GM23338 (cell line): ENCODE results near the gene ATP2B1. TPM values are rescaled to one million over a fixed set of nuclear protein-coding genes. Genes with fewer than 3 reads are reported as not detected.

Source experiments
- ATAC-seq: fragments of 200-7000 bp; cut with Tn5 transposase; 3 replicates; pipeline ENCODE4 v1.9.1; 2020
- DNase-seq: peaks from one replicate; pipeline ENCODE4 v3.0.0-alpha.2; 2015; ENCODE audit warnings: low spot score
- H2AFZ ChIP-seq: fragments of 200-600 bp; sonication (generic); 2 replicates; pipeline ENCODE4 v1.8.0; 2016; ENCODE audit warnings: antibody characterized with exemption, mild to moderate bottlenecking, moderate library complexity
- H3F3A ChIP-seq: fragments of 200-600 bp; sonication (generic); replicated peaks from 2 replicates; pipeline ENCODE4 v1.8.0; 2017; ENCODE audit warnings: antibody characterized with exemption, mixed run types, low read depth
- H3K27ac ChIP-seq: fragments of 200-600 bp; sonication (generic); 2 replicates; pipeline ENCODE4 v1.6.1; 2016; ENCODE audit warnings: low read depth
- H3K27me3 ChIP-seq: fragments of 200-600 bp; sonication (generic); 2 replicates; pipeline ENCODE4 v1.8.0; 2016; ENCODE audit warnings: mild to moderate bottlenecking, mixed run types, moderate library complexity; ENCODE audit not compliant: insufficient read depth
- H3K36me3 ChIP-seq: fragments of 200-600 bp; sonication (generic); 2 replicates; pipeline ENCODE4 v1.8.0; 2016; ENCODE audit warnings: mild to moderate bottlenecking; ENCODE audit not compliant: insufficient read depth
- H3K4me1 ChIP-seq: fragments of 200-600 bp; sonication (generic); 2 replicates; pipeline ENCODE4 v1.8.0; 2016; ENCODE audit warnings: mild to moderate bottlenecking, moderate library complexity; ENCODE audit not compliant: insufficient read depth
- H3K4me2 ChIP-seq: fragments of 200-600 bp; sonication (generic); 2 replicates; pipeline ENCODE4 v1.7.1; 2017; ENCODE audit warnings: mixed run types
- H3K4me3 ChIP-seq: fragments of 200-600 bp; sonication (generic); 2 replicates; pipeline ENCODE4 v1.6.1; 2016; ENCODE audit warnings: mixed run types
- H3K79me2 ChIP-seq: fragments of 200-600 bp; sonication (generic); replicated peaks from 2 replicates; pipeline ENCODE4 v1.8.0; 2017; ENCODE audit warnings: mild to moderate bottlenecking; ENCODE audit not compliant: insufficient read depth
- H3K9me2 ChIP-seq: fragments of 200-600 bp; sonication (generic); 2 replicates; pipeline ENCODE4 v1.8.0; 2017; ENCODE audit not compliant: insufficient read depth
- H4K20me1 ChIP-seq: fragments of 200-600 bp; sonication (generic); replicated peaks from 2 replicates; pipeline ENCODE4 v1.8.0; 2017; ENCODE audit warnings: mild to moderate bottlenecking; ENCODE audit not compliant: insufficient read depth
- H3K27ac Mint-ChIP-seq: 2 replicates; pipeline ENCODE4 v1.8.0; 2020; ENCODE audit warnings: inconsistent platforms, mild to moderate bottlenecking, moderate library complexity, mixed read lengths
- H3K27me3 Mint-ChIP-seq: 3 replicates; pipeline ENCODE4 v1.8.0; 2022; ENCODE audit warnings: low read depth, mild to moderate bottlenecking, moderate library complexity, mixed read lengths, inconsistent platforms; ENCODE audit not compliant: insufficient read depth, poor library complexity
- H3K36me3 Mint-ChIP-seq: 3 replicates; pipeline ENCODE4 v1.8.0; 2021; ENCODE audit warnings: low read depth, mild to moderate bottlenecking, inconsistent platforms, moderate library complexity, mixed read lengths
- H3K4me1 Mint-ChIP-seq: 3 replicates; pipeline ENCODE4 v1.8.0; 2020; ENCODE audit warnings: mild to moderate bottlenecking, inconsistent platforms, mixed read lengths
- H3K4me3 Mint-ChIP-seq: 3 replicates; pipeline ENCODE4 v1.8.0; 2021; ENCODE audit warnings: moderate library complexity, mild to moderate bottlenecking, inconsistent platforms, mixed read lengths
- H3K9me3 Mint-ChIP-seq: 3 replicates; pipeline ENCODE4 v1.8.0; 2020; ENCODE audit warnings: moderate library complexity, mild to moderate bottlenecking, inconsistent platforms, mixed read lengths
- CREB1 ChIP-seq: fragments of 250-450 bp; sonication (Bioruptor Pico); IDR thresholded peaks from 2 replicates; pipeline ENCODE4 v1.5.0; 2020; ENCODE audit warnings: low read depth, mild to moderate bottlenecking, moderate library complexity
- ETS1 ChIP-seq: IDR thresholded peaks from 2 replicates; pipeline ENCODE4 v1.6.1; 2016; ENCODE audit warnings: antibody characterized with exemption
- EZH2 ChIP-seq: fragments of 200-600 bp; sonication (generic); IDR thresholded peaks from one replicate; pipeline ENCODE4 v1.8.0; 2017; ENCODE audit warnings: antibody characterized with exemption, mild to moderate bottlenecking, low read depth; ENCODE audit not compliant: unreplicated experiment
- EZH2phosphoT487 ChIP-seq: fragments of 200-600 bp; sonication (generic); IDR thresholded peaks from one replicate; pipeline ENCODE4 v1.8.1; 2018; ENCODE audit warnings: antibody characterized with exemption; ENCODE audit not compliant: unreplicated experiment
- JUNB ChIP-seq: IDR thresholded peaks from one replicate; pipeline ENCODE4 v1.6.1; 2016; ENCODE audit warnings: antibody characterized with exemption; ENCODE audit not compliant: unreplicated experiment
- NANOG ChIP-seq: IDR thresholded peaks from 2 replicates; pipeline ENCODE4 v1.6.1; 2016; ENCODE audit warnings: antibody characterized with exemption, borderline replicate concordance
- POLR2AphosphoS5 ChIP-seq: IDR thresholded peaks from 2 replicates; pipeline ENCODE4 v1.6.1; 2016; ENCODE audit warnings: antibody characterized with exemption, low read depth
- STAT1 ChIP-seq: IDR thresholded peaks from one replicate; pipeline ENCODE4 v1.6.1; 2016; ENCODE audit warnings: antibody characterized with exemption; ENCODE audit not compliant: unreplicated experiment
- ZNF331 ChIP-seq: fragments of 250-450 bp; sonication (Bioruptor Pico); IDR thresholded peaks from 2 replicates; pipeline ENCODE4 v1.5.0; 2020; ENCODE audit warnings: low read depth, mild to moderate bottlenecking, moderate library complexity
- polyA plus RNA-seq: library from polyadenylated mRNA; unstranded; fragments of >200 nt; fragmentation: Nextera tagmentation; extraction: Ambion mirVana; gene quantifications from 2 replicates; pipeline ENCODE4 v1.2.1, GENCODE V29; 2016
- total RNA-seq: library from RNA; depleted of rRNA; stranded (reverse); fragments of >200 nt; shearing (Covaris generic); gene quantifications from 2 replicates; pipeline ENCODE4 v1.2.3, GENCODE V29; 2014
- TF ChIP-seq, protein P1 (sequence below): fragments of 250-450 bp; sonication (Bioruptor Pico); IDR thresholded peaks from 2 replicates; pipeline ENCODE4 v1.5.0; 2020; ENCODE audit warnings: mild to moderate bottlenecking, moderate library complexity

Gene ATP2B1
- total and polyA plus RNA-seq, 2 experiments from 2014 or later: 39.3 to 42.3 TPM

- H3K4me1 Mint-ChIP-seq: peaks cover 15% of the 10 kb centered on the region; the same call in 2 of the 3 replicates
- H3K4me3 ChIP-seq: no peak overlapping the region
- H3K36me3 ChIP-seq: no peaks in the 10 kb centered on the region
- no peak for TF ChIP-seq ETS1
- TF ChIP-seq CREB1 (CRISPR knock-in tag): no peak
- no peak for DNase-seq
- peaks cover 94% of the 10 kb centered on the region for H3K79me2 ChIP-seq
- H3K4me3 Mint-ChIP-seq: no peak overlapping the region
- H3K4me1 ChIP-seq: no peaks in the 10 kb centered on the region; the same call in 1 of the 2 replicates
- ATAC-seq: no peak
- no peak overlapping the region for H3K27ac ChIP-seq
- no peaks in the 10 kb centered on the region for H3F3A ChIP-seq
- no peak overlapping the region for H3K4me2 ChIP-seq
- H3K27me3 ChIP-seq: no peaks in the 10 kb centered on the region
- no peak overlapping the region for H3K27ac Mint-ChIP-seq
- H3K9me3 Mint-ChIP-seq: no peaks in the 10 kb centered on the region
- H3K27me3 Mint-ChIP-seq: no peaks in the 10 kb centered on the region
- H4K20me1 ChIP-seq: peaks cover 17% of the 10 kb centered on the region
- no peaks in the 10 kb centered on the region for H3K36me3 Mint-ChIP-seq
- no peak overlapping the region for H2AFZ ChIP-seq
- no peaks in the 10 kb centered on the region for H3K9me2 ChIP-seq
These were observed 14.9 kb downstream of the ATP2B1 start for GRCh38 chr12:89693639-89694202.

GRCh38 chr12:89692439-89692838, 16.2 kb downstream of the ATP2B1 start:
- H3K4me1 Mint-ChIP-seq: peaks cover 15% of the 10 kb centered on the region; the same call in 2 of the 3 replicates
- no peak for TF ChIP-seq CREB1 (CRISPR knock-in tag)
- no peak for TF ChIP-seq STAT1
- TF ChIP-seq POLR2AphosphoS5: no peak
- no peak for TF ChIP-seq EZH2phosphoT487
- no peak overlapping the region for H3K4me2 ChIP-seq
- no peaks in the 10 kb centered on the region for H3K9me2 ChIP-seq
- peaks cover 17% of the 10 kb centered on the region for H4K20me1 ChIP-seq
- ATAC-seq (no peak), DNase-seq (no peak)
- no peaks in the 10 kb centered on the region for H3K36me3 ChIP-seq
- no peaks in the 10 kb centered on the region for H3K27me3 Mint-ChIP-seq
- no peaks in the 10 kb centered on the region for H3K9me3 Mint-ChIP-seq
- no peaks in the 10 kb centered on the region; the same call in 1 of the 2 replicates for H3K4me1 ChIP-seq
- H3K4me3 ChIP-seq: no peak overlapping the region
- H3K36me3 Mint-ChIP-seq: no peaks in the 10 kb centered on the region
- H3F3A ChIP-seq: no peaks in the 10 kb centered on the region
- H3K4me3 Mint-ChIP-seq: no peak overlapping the region
- no peak overlapping the region for H2AFZ ChIP-seq
- no peaks in the 10 kb centered on the region for H3K27me3 ChIP-seq
- H3K27ac ChIP-seq: no peak overlapping the region
- peaks cover 92% of the 10 kb centered on the region for H3K79me2 ChIP-seq
- H3K27ac Mint-ChIP-seq: no peak overlapping the region

- Mint-ChIP-seq H3K9me3 (no peaks in the 10 kb centered on the region), H3K4me1 (peaks cover 15% of the 10 kb centered on the region; the same call in 2 of the 3 replicates), H3K4me3 (no peak overlapping the region), H3K27ac (0 out of 2 replicates have a peak overlapping the region, but pooled peaks have one; percentile 65), H3K36me3 (no peaks in the 10 kb centered on the region), H3K27me3 (no peaks in the 10 kb centered on the region)
- Histone ChIP-seq H3K27ac (no peak overlapping the region), H3F3A (no peaks in the 10 kb centered on the region), H3K27me3 (no peaks in the 10 kb centered on the region), H3K9me2 (no peaks in the 10 kb centered on the region), H3K4me1 (no peaks in the 10 kb centered on the region; the same call in 1 of the 2 replicates), H4K20me1 (peaks cover 13% of the 10 kb centered on the region), H3K79me2 (peaks cover 93% of the 10 kb centered on the region), H2AFZ (no peak overlapping the region), H3K36me3 (no peaks in the 10 kb centered on the region), H3K4me3 (no peak overlapping the region), H3K4me2 (no peak overlapping the region)
- ATAC-seq (no peak), DNase-seq (no peak)
- TF ChIP-seq JUNB: no peak
- TF ChIP-seq STAT1: no peak
- TF ChIP-seq NANOG: no peak
- TF ChIP-seq EZH2: no peak
- TF ChIP-seq, protein P1, sequence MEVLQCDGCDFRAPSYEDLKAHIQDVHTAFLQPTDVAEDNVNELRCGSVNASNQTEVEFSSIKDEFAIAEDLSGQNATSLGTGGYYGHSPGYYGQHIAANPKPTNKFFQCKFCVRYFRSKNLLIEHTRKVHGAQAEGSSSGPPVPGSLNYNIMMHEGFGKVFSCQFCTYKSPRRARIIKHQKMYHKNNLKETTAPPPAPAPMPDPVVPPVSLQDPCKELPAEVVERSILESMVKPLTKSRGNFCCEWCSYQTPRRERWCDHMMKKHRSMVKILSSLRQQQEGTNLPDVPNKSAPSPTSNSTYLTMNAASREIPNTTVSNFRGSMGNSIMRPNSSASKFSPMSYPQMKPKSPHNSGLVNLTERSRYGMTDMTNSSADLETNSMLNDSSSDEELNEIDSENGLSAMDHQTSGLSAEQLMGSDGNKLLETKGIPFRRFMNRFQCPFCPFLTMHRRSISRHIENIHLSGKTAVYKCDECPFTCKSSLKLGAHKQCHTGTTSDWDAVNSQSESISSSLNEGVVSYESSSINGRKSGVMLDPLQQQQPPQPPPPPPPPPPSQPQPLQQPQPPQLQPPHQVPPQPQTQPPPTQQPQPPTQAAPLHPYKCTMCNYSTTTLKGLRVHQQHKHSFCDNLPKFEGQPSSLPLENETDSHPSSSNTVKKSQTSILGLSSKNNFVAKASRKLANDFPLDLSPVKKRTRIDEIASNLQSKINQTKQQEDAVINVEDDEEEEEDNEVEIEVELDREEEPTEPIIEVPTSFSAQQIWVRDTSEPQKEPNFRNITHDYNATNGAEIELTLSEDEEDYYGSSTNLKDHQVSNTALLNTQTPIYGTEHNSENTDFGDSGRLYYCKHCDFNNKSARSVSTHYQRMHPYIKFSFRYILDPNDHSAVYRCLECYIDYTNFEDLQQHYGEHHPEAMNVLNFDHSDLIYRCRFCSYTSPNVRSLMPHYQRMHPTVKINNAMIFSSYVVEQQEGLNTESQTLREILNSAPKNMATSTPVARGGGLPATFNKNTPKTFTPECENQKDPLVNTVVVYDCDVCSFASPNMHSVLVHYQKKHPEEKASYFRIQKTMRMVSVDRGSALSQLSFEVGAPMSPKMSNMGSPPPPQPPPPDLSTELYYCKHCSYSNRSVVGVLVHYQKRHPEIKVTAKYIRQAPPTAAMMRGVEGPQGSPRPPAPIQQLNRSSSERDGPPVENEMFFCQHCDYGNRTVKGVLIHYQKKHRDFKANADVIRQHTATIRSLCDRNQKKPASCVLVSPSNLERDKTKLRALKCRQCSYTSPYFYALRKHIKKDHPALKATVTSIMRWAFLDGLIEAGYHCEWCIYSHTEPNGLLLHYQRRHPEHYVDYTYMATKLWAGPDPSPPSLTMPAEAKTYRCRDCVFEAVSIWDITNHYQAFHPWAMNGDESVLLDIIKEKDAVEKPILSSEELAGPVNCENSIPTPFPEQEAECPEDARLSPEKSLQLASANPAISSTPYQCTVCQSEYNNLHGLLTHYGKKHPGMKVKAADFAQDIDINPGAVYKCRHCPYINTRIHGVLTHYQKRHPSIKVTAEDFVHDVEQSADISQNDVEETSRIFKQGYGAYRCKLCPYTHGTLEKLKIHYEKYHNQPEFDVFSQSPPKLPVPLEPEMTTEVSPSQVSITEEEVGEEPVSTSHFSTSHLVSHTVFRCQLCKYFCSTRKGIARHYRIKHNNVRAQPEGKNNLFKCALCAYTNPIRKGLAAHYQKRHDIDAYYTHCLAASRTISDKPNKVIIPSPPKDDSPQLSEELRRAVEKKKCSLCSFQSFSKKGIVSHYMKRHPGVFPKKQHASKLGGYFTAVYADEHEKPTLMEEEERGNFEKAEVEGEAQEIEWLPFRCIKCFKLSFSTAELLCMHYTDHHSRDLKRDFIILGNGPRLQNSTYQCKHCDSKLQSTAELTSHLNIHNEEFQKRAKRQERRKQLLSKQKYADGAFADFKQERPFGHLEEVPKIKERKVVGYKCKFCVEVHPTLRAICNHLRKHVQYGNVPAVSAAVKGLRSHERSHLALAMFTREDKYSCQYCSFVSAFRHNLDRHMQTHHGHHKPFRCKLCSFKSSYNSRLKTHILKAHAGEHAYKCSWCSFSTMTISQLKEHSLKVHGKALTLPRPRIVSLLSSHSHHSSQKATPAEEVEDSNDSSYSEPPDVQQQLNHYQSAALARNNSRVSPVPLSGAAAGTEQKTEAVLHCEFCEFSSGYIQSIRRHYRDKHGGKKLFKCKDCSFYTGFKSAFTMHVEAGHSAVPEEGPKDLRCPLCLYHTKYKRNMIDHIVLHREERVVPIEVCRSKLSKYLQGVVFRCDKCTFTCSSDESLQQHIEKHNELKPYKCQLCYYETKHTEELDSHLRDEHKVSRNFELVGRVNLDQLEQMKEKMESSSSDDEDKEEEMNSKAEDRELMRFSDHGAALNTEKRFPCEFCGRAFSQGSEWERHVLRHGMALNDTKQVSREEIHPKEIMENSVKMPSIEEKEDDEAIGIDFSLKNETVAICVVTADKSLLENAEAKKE (CRISPR knock-in tag): no peak
- TF ChIP-seq EZH2phosphoT487: no peak
- no peak for TF ChIP-seq ZNF331 (CRISPR knock-in tag)
These were observed 17.0 kb downstream of the ATP2B1 start for GRCh38 chr12:89691659-89692058.
